K562 (cell line): Measurements from ENCODE around the gene HS6ST1. TPM values are rescaled to one million over a fixed set of nuclear protein-coding genes. Genes with fewer than 3 reads are reported as not detected.
A peak's percentile ranks its signal among the peaks of the same experiment; 100 is the strongest.

Experiments
- ATF1 ChIP-seq, 2 experiments: fragments of 450-650 bp in 1 of 2; IDR thresholded peaks; 2 replicates each; pipeline ENCODE4 v1.6.1; 2016; ENCODE audit warnings: missing compliant biosample characterization in 1 of 2, missing genetic modification characterization in 1 of 2
- GTF2A2 ChIP-seq: IDR thresholded peaks from 2 replicates; pipeline ENCODE4 v1.6.1; 2016; ENCODE audit warnings: mild to moderate bottlenecking, missing genetic modification characterization, missing compliant biosample characterization
- HINFP ChIP-seq: fragments of 450-650 bp; conservative IDR thresholded peaks from 2 replicates; pipeline ENCODE4 v1.6.1; 2016; ENCODE audit warnings: missing genetic modification characterization, low read depth, mild to moderate bottlenecking, control low read depth, missing compliant biosample characterization
- MECOM ChIP-seq: fragments of 250-450 bp; sonication (Bioruptor Pico); IDR thresholded peaks from 2 replicates; pipeline ENCODE4 v1.8.0; 2022; ENCODE audit warnings: inconsistent platforms
- MLX ChIP-seq, 2 experiments: fragments of 450-650 bp in 1 of 2; sonication (generic) in 1 of 2; formaldehyde crosslinking; conservative IDR thresholded peaks; 2 replicates each; pipeline versions ENCODE4 v1.4.0 to v1.8.1; 2020 to 2022; ENCODE audit warnings: mild to moderate bottlenecking in 1 of 2, missing genetic modification reagents in 1 of 2
- NCOA1 ChIP-seq: fragments of 450-650 bp; IDR thresholded peaks from 2 replicates; pipeline ENCODE4 v1.6.1; 2016; ENCODE audit warnings: low read depth
- NCOA4 ChIP-seq: fragments of 450-650 bp; IDR thresholded peaks from 2 replicates; pipeline ENCODE4 v1.6.1; 2018; ENCODE audit warnings: mild to moderate bottlenecking; ENCODE audit not compliant: partially characterized antibody
- NFE2L1 ChIP-seq: fragments of 450-650 bp; IDR thresholded peaks from 2 replicates; pipeline ENCODE4 v1.6.1; 2016; ENCODE audit warnings: missing genetic modification characterization, low read depth, mild to moderate bottlenecking, missing compliant biosample characterization, moderate library complexity, borderline replicate concordance
- NR3C1 ChIP-seq: sonication (generic); formaldehyde crosslinking; IDR thresholded peaks from 2 replicates; pipeline ENCODE4 v1.8.1; 2022; ENCODE audit warnings: missing genetic modification reagents
- POLR2H ChIP-seq: IDR thresholded peaks from 2 replicates; pipeline ENCODE4 v1.6.1; 2016; ENCODE audit warnings: missing genetic modification characterization, low read depth, mild to moderate bottlenecking, control low read depth, missing compliant biosample characterization, moderate library complexity
- PYGO2 ChIP-seq: fragments of 450-650 bp; IDR thresholded peaks from 2 replicates; pipeline ENCODE4 v1.6.1; 2016; ENCODE audit warnings: mild to moderate bottlenecking, missing genetic modification characterization, moderate library complexity, missing compliant biosample characterization
- RB1 ChIP-seq: fragments of 450-650 bp; IDR thresholded peaks from 2 replicates; pipeline ENCODE4 v1.6.1; 2017; ENCODE audit warnings: low read depth, mild to moderate bottlenecking
- RBM17 ChIP-seq: fragments of 200-400 bp; formaldehyde crosslinking; IDR thresholded peaks from 2 replicates; pipeline ENCODE4 v1.6.1; 2017; ENCODE audit warnings: low read depth, mild to moderate bottlenecking, low read length, borderline replicate concordance
- RBM34 ChIP-seq: fragments of 200-400 bp; formaldehyde crosslinking; IDR thresholded peaks from 2 replicates; pipeline ENCODE4 v1.6.1; 2018; ENCODE audit warnings: low read length, borderline replicate concordance; ENCODE audit not compliant: insufficient read depth
- SAFB ChIP-seq: fragments of 200-400 bp; formaldehyde crosslinking; IDR thresholded peaks from 2 replicates; pipeline ENCODE4 v1.6.1; 2017; ENCODE audit warnings: low read depth, low read length, borderline replicate concordance
- SMARCA4 ChIP-seq: fragments of 450-650 bp; IDR thresholded peaks from 2 replicates; pipeline ENCODE4 v1.6.1; 2016
- XRCC5 ChIP-seq: fragments of 200-400 bp; formaldehyde crosslinking; IDR thresholded peaks from 2 replicates; pipeline ENCODE4 v1.6.1; 2017; ENCODE audit warnings: low read depth, mild to moderate bottlenecking, low read length
- ZBTB1 ChIP-seq: sonication (generic); formaldehyde crosslinking; IDR thresholded peaks from 2 replicates; pipeline ENCODE4 v1.8.1; 2023; ENCODE audit warnings: missing genetic modification reagents, low read depth, mild to moderate bottlenecking, borderline replicate concordance
- ZNF384 ChIP-seq: IDR thresholded peaks from 2 replicates; pipeline ENCODE4 v1.6.1; 2012; ENCODE audit warnings: low read depth, low read length, improper control_type of control experiment
- ZNF512 ChIP-seq: IDR thresholded peaks from 2 replicates; pipeline ENCODE4 v1.6.1; 2016; ENCODE audit warnings: missing genetic modification characterization, missing compliant biosample characterization
- ZNF668 ChIP-seq: fragments of 250-450 bp; sonication (Bioruptor Pico); IDR thresholded peaks from 2 replicates; pipeline ENCODE4 v1.8.0; 2022; ENCODE audit warnings: mild to moderate bottlenecking, inconsistent platforms
- ZNF695 ChIP-seq: fragments of 450-650 bp; formaldehyde crosslinking; IDR thresholded peaks from 2 replicates; pipeline ENCODE4 v1.4.0; 2020; ENCODE audit warnings: mild to moderate bottlenecking, moderate library complexity
- ZNF75A ChIP-seq: fragments of 450-650 bp; formaldehyde crosslinking; IDR thresholded peaks from 2 replicates; pipeline ENCODE4 v1.4.0; 2020; ENCODE audit warnings: mild to moderate bottlenecking
- polyA plus RNA-seq, 8 experiments: library from polyadenylated mRNA; depleted of rRNA in 4 of 8; stranded (reverse) in 5 of 8; unstranded in 3 of 8; fragments of >200 nt; fragmentation: Nextera tagmentation in 2 of 8; fragmentation: Illumina TruSeq in 1 of 8; extraction: Ambion mirVana in 2 of 8; extraction: Trizol in 1 of 8; gene quantifications; 2 replicates each; pipeline versions ENCODE4 v1.2.1 to v1.2.3, GENCODE V29; 2011 to 2014; ENCODE audit warnings: inconsistent platforms in 1 of 8, missing spikeins in 1 of 8
- total RNA-seq, 7 experiments: library from RNA; depleted of rRNA in 6 of 7; stranded (reverse); fragments of >200 nt in 6 of 7; fragmentation: Illumina TruSeq in 2 of 7; extraction: Trizol in 2 of 7; gene quantifications; 2 replicates each; pipeline versions ENCODE4 v1.2.1 to v1.2.3, GENCODE V29; 2011 to 2021; ENCODE audit warnings: low replicate concordance in 1 of 7

The HS6ST1 gene
- total and polyA plus RNA-seq, 9 of the 15 experiments (the other 6 are each of a cell fraction or from before 2014, with no cell fraction given) = 0.06 to 7.4 (median 3.8) TPM

GRCh38 chr2:128309280-128310093 lies 9.2 kb downstream of the HS6ST1 start (continued):
- TF ChIP-seq NCOA1 = no peak
- no peak for TF ChIP-seq NR3C1 (CRISPR knock-in tag)
- no peak for TF ChIP-seq XRCC5
- TF ChIP-seq GTF2A2 (tag) = no peak
- TF ChIP-seq ATF1 (CRISPR knock-in tag; IDR thresholded peaks at IDR 0.05) = no peak
- peak; percentile 30; the same call in 1 of the 2 replicates for TF ChIP-seq ATF1 (tag; IDR thresholded peaks at IDR 0.05)
- TF ChIP-seq ZNF384 = no peak
- no peak for TF ChIP-seq RB1
- TF ChIP-seq ZBTB1 (CRISPR knock-in tag) = peak; percentile 17; the same call in 1 of the 2 replicates
- TF ChIP-seq RBM34 = no peak
- no peak for TF ChIP-seq HINFP (tag)
- TF ChIP-seq ZNF512 = no peak
- TF ChIP-seq SMARCA4 = no peak
- no peak for TF ChIP-seq MLX (CRISPR knock-in tag; conservative IDR thresholded peaks at IDR 0.05)
- TF ChIP-seq ZNF695 (CRISPR knock-in tag) = no peak
- no peak for TF ChIP-seq PYGO2 (tag)
- TF ChIP-seq ZNF668 (CRISPR knock-in tag) = no peak
- no peak for TF ChIP-seq SAFB
- no peak for TF ChIP-seq RBM17
- TF ChIP-seq NFE2L1 (tag) = no peak
- no peak for TF ChIP-seq POLR2H (tag)
- TF ChIP-seq NCOA4 = no peak
- TF ChIP-seq ZNF75A (CRISPR knock-in tag) = no peak
- no peak for TF ChIP-seq MECOM (CRISPR knock-in tag)
